Fibroblast of the conjunctiva (primary cell): ENCODE results near the gene MACROD2.

Experiments used
- DNase-seq: peaks from one replicate; pipeline ENCODE4 v3.0.0-alpha.2; 2010; ENCODE audit warnings: low read depth

MACROD2 gene

DNA sequence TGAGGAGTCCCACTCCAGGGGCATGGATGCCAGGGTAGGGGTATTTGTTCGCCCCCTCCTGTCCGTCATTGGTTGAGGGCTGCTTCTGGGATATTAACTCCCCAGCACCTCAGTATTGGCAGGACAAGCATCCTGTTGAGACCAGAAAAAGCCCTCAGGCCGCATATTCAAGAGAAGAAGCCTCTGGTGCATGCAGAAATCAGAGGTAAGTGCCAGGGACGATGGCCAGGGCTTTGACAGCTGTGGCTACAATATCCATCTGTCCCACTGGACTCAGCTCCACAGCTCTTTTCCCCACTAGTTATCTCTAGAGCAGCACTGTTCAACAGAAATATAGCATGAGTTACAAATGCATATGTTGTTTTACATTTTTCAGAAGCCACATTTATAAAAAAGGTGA is 1926.6 kb downstream of the MACROD2 start:
- DNase-seq, result no peak

DNA sequence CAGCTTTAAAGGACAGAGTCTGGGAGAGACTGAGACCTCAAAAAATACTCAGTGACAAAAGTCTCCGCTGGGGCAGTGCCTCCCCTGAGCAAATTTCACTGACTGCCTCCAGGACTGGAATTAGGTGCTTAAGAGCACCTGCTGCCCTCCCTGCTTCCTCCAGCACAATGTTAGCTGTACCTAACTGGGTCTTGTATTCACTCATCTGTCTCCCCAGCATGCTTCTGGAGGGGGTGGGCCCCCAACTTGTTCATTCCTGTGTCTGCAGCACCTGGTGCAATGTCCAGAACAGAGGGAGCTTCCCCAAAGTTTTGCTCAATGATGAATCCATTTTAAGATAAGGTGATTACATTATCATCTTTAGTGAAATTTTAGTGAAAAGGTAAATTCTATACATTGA is 1927.2 kb downstream of the MACROD2 start:
- DNase-seq, result no peak

DNA sequence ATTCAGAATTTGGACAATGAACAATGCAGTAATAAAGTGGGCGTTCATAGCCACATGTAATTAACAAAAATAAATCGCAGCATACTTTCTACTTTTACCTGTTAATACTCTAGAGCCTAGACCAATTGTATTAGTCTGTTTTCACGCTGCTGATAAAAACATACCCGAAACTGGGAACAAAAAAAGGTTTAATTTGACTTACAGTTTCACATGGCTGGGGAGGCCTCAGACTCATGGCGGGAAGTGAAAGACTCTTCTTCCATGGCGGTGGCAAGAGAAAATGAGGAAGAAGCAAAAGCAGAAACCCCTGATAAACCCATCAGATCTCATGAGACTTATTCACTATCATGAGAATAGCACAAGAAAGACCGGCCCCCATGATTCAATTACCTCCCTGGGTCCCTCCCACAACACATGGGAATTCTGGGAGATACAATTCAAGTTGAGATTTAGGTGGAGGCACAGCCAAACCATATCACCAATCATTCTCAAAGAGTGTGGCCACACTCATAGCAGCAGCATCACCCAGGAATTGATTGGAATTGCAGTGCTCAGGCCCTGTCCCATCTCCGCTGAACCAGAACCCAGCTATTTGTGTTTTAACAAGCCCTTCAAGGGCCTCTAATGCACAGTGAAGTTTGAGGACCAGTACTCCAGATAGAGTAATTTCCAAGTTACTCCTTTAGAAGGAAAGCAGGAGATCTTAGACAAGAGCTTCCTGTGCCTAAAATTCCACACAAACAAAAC is 1927.9 kb downstream of the MACROD2 start:
- no peak for DNase-seq

DNA sequence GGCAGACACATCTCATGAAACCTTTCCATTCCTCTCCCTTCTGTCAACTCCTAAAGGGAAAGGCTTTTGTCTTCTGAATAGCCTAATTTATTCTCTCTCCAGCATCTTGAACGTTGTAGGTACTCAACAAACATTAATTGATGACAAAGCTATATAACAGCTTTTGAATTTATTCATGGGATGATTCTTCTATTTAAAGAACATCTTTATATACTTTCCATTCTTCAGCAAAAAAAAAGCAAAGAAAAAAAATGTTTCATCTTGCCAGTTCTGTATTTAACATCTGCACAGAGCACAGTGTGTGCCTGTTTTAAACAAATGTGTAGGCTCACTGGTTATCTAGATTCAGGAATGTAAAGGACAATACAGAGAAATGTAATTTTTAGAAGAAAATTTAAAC is 1929.2 kb downstream of the MACROD2 start:
- no peak for DNase-seq

DNA sequence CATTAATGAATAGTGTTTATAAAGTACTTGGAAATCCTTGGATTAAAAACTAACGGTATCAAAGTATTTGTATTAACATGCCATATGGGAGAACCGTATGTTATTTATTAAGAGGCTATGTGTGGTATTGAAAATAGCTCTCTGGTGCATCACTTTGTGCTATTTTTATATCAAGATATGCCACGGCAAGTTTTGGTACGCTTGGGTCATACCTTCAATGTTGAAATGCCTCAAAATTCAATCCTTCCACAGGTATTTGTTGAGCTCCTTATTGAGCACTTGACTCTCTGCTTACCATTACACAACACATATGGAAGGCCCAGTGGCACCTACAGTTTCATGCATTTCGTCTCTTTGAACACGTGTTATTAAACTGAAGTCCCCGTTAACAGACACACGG is 1930.1 kb downstream of the MACROD2 start:
- DNase-seq, result no peak

DNA sequence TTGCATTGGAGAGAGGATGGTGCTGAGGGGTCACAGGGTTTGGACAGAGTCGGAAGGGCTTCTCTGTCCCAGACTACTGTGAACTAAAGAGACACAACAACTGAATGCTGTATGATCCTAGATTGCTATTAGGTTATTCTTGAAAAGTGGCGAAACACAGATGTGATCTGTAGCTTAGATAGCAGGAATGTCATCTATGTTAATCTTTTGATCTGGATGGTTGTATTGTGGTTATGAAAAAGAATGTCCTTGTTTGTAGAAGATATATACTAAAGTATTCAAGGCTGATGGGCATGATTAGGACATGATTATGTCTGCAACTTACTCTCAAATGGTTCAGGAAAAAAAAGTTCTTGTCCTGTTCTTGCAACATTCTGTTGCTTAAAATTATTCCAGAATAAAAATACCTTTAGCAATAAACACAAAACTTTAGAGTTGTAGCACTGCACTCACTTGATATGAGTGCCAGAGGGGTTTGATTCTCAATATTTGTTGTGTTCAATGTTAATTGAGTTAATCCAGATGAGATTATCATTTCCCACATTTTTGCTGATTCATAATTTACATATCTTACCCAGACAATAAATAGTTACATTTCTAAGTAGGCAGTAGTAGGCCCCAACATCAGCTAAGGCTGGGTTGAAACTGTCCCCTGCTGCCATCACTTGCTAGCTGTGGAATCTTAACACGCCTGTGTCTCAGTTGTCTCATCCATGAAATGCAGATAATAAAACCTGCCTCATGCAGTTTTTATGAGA is 1932.8 kb downstream of the MACROD2 start:
- no peak for DNase-seq

DNA sequence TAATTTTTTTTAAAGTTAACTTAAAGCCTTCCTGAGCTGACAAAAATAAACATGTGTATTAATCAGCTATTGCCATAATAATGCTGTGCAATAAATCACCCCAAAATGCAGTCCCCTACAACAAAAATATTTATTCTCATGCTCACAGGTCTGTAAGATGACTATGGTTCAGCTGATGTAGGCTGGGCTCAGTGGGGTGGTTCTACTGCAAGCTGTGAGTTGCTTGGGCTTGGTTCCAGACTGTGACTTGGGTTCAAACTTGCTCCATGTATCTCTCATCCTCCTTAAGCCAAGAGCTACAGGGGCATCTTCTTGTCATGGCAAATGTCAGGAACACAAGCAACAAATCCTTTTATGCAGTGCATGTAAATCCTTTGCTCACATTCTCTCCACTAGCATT is 1933.6 kb downstream of the MACROD2 start:
- DNase-seq, result no peak

DNA sequence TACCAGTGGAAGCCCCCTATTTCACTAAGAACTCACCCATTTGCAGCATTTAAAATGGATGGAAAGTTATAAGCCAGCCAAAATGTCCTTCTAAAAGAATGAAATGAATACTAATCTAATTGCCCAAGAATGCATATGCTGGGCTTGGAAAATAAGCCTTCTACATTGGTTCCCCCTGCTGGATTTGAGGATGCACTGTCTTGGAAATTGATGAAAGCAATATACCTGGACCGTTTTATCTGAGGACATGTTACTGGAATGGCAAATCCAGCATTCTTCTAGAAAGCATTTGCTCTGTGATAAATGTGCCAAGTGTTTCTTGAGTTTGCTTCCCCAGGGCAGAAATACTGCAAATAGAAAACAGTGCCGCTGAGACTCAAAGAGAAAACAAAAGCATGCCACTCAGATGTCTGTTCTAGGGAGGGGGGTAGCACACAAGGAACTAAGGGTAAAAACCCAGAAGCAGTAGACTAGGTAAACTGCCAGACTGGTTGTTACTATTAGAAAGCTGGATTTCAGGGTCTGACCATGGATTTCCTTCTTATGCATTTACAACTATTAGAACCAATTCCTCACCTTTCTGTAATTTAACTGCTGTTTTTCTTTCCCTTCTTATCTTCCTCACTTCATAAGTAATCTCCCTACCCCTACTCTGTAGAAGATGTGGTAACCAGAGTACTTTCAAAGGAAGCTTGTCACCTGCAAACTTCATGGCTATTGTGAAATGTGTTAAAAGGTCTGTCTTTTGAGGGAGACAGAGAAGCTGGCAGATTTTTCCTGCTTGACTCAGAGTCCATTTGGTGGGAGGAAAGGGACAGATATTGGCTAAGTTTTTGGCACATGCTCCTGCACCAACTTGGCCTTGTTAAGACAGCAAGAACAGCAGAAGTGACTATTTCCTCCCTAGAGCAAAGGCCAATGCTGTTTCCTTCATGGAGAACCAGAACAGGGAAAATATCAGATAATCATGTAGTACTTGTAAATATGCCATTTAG is 1935.3 kb downstream of the MACROD2 start:
- DNase-seq, result peak; percentile 32

DNA sequence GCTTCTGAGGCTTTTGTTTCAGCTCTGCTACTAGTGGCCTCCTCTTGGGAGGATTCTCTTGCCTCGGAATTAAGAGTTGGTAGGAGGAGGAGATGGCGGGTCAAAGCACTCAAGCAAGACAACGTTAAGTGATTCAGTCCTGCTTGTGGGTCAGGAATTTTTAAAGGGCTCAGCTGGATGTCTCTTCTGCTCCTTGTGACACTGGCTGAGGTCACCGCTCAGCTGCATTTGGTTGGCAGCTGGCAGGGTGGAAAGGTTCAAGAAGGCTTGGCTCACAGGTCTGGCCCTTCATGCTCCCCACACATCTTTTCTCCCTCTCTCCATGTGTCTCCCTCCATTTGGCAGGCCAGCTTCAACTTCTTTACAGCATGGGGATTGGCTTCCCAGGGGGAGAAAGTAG is 1936.6 kb downstream of the MACROD2 start:
- no peak for DNase-seq

DNA sequence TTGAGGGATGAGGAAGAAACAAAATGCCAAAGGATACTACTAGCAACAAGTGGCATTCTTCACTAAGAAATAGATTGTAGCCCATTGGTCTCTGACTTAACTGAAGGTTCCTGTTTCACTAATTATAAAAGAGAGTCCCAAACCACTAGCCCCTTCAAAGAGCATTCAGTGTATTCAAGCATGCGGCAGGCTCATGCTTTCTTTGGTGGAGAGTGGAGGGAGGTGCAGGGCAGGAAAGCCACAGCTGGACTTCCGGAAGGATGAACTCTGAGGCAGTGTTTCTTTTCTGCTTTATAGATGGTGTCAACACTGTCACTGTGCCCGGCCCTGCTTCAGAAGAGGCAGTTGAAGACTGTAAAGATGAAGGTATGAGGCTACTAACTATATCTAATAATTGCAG is 1941.9 kb downstream of the MACROD2 start:
- no peak for DNase-seq

DNA sequence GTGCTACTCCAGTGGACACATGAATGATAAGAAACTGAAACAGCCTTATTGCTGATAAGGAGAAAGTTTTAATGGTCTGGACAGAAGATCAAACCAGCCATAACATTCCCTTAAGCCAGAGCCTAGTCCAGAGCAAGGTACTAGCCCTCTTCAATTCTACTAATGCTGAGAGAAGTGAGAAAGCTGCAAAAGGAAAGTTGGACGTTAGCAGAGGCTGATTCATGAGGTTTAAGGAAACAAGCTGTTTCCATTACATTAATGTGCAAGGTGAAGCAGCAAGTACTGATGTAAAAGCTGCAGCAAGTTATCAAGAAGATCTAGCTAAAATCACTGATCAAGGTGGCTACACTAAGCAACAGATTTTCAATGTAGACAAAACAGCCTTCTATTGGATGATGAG is 1943.5 kb downstream of the MACROD2 start:
- DNase-seq, result no peak

DNA sequence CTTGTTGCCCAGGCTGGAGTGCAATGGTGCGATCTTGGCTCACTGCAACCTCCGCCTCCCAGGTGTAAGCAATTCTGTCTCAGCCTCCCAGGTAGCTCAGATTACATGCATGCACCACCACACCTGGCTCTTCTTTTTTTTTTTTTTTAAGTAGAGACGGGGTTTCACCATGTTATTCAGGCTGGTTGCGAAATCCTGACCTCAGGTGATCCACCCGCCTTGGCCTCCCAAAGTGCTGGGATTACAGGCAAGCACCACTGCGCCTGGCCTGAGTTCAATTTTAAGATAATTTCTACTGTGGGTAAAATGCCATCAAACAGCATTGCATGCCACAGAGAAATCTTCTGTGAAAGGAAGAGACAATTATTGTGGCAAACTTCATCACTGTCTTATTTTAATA is 1944.8 kb downstream of the MACROD2 start:
- no peak for DNase-seq

DNA sequence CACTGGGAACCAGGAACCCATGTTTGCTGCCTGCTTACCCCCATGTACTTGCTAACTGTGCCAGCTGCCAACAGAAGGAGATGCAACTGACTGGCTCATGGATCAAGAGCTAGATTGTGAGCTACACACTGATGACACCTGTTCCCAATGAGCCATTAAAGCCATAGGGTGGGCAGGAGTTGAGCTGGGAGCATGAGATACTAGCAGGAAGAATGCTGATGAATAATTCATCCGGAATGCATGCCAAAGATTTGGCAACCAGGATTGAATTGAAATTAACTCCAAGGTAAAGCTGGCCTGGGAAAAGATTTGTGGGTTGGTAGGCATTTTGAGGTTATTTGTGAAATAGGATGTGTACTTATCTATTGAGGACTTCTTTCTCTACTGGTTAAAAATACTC is 1946.8 kb downstream of the MACROD2 start:
- DNase-seq, result no peak

DNA sequence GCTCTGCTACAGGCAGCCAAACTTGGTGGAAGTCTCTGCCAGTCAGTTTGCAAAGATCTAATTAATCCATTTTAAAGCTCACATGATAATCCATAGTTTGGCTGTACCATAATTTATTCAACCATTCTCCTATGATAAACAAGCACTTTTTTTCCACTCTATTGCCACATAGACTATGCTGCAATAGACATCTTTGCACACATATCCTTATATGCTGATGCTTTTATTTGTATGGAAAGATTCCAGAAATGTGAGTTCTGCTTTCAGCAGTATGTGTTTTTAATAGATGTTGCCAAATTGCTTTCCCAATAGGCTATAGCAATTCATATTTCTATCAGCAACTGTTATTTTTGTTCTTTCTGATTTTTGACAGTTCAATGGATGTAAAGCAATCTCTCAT is 1950.0 kb downstream of the MACROD2 start:
- peak; percentile 26 for DNase-seq

DNA sequence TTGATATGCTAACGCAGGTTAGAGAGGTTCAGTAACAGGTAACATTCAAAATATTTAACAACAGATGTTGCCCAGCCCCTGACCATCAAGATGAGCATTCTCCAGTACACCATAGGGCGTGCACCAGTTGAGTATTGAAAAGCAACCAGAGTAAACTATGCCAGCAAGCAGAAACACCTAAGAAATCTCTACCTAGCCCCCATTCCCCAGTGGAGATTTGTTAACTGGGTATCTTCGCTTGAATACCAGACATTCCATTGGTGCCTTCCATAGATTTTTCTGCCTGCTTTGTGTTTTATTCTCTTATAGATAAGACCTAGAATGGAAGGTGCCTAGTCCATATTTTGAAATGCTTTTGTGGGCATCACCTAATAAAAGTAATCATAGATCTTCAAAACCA is 1954.1 kb downstream of the MACROD2 start:
- no peak for DNase-seq

DNA sequence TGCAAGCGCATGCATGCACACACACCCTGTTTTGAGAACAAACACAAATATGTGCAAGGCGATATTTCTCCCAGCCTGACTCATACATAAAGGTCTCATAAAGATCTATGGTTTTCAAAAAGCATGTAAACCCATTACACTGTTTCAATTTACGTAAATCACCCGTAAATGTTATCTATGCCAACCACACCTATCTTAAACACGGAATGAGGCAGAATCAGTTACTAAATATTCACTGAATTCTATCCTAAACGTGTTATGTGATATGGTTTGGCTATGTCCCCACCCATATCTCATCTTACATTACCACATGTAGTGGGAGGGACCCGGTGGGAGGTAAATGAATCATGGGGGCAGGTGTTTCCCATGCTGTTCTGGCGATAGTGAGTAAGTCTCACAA is 1956.3 kb downstream of the MACROD2 start:
- DNase-seq, result no peak

DNA sequence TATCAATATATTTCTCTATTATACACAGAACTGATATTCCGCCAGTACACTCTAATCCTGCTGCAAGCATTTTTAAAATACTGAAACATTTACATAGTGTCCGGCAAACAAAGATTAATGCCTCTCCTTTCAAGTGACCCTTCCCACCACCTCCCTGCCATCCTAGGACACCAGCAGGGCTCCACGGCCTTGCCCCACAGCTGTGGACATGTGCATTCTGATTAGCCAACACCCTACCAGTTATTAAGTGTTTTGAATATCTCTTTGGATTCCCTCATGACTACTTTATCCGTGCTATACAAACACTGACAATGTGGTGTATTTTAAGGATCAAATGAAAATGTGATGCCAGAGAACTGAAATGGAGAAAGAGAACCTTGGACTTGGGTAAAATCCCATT is 1962.8 kb downstream of the MACROD2 start:
- no peak for DNase-seq

DNA sequence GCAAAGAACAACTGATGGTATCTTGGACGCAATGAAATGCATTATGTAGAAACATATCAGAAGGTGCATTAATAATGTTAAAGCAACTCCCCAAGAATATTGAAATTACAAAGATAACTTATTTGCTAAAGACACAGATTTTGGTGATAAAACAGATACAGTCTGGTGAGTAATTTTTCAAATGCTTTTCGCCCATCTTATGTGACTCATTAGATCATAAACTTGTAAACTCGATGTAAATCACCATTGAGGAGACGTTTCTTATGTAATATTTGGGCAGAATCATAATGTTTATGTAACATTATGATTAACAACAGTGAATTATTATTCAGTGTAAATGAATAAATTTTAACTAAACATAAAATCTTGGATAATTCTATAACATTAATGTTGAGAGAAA is 1969.8 kb downstream of the MACROD2 start:
- DNase-seq, result no peak

DNA sequence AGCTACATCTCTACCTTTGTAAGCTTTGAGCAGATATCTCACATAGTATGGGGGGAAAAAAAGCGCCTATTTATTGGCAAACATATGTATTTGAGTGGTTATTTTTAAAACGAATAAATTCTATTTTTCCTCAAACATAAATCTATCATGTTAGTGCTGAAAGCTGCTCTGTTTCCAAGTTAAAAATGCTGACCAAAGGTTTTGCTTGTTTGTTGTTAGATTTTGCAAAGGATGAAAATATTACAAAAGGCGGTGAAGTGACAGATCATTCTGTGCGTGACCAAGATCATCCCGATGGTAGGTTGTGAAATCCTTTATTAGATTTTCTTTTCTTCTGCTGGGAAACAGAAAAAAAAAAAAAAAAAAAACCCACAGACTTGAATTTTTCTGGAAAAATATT is 1972.0 kb downstream of the MACROD2 start:
- DNase-seq, result no peak

DNA sequence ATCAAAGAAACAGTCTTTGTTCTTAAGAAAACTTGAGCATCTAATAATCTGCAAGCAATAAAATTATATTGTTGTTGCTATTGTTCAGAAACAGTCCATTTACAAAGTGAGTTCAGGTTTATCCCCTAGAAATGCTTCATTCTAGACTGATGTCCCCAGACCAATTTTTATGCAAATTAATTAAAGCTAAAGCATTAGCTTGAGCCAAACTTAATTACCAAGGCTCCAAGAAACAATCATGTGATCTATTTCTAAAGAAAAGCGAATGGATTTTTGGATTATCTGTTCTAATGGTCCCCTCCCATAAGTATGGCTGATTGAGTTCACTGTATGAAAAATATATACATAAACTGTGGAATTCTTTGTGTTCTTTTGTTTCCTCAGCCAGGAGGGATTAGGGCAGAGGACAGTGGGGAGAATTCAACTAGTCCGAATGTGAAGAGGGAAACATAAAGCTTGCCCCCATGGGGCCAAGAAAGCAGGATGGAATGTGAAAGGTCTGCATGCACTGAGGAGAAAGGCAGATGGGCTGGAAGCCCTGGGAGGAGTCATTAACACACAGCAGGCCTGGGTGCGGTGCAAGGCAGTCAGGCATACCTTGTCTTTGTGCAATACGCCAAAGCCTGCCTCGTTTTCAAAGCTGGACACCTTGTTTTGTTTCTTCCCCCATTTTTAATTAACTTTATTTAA is 1980.9 kb downstream of the MACROD2 start:
- DNase-seq, result no peak

DNA sequence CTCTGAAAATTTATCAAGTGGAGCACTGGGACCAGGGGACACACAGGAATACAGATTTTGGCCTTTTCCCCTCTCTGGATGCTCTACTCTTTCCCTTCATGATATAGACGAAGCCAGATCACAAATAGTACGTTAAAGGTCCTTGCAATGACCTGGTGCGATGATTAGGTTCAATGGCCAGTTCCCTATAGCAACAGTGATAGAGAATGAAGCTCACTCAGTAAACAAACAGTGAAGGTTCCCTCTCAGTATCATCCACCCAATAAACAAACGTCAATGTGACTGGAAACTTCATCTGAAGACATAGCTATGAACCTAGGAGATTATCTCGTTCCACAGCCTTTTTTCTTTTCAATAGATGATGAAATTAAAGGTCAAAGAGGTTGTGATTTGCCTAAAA is 1981.7 kb downstream of the MACROD2 start:
- no peak for DNase-seq

DNA sequence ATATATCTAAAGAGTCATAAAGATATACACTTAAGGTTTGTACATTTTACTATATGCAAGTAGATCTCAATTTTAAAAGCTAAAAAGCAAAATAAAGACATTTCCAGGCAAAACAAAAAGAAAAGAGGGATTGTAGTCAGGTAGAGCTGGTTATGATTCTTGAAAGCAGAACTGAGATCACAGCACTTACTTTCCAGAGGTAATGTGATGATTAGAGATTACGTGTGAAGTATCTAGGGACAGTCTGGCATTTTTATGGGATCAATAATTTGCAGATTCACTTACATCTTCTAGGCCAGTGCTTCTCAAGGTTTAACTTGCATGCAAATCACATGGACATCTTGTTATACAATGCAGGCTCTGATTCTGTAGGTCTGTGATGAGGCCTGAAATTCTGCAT is 1982.4 kb downstream of the MACROD2 start:
- DNase-seq, result no peak
